AG04449 (cell line): ENCODE measurements around the gene CHN2.

Source experiments
- CTCF ChIA-PET: fragments of 350-600 bp; formaldehyde crosslinking; extraction: SDS; loops from one replicate; lab custom pipeline; 2021; ENCODE audit warnings: antibody characterized with exemption; lab: Yijun Ruan, JAX
- POLR2A ChIA-PET: fragments of 400-600, 350-600 bp; formaldehyde crosslinking; extraction: SDS; loops from one replicate; lab custom pipeline; 2020; ENCODE audit warnings: antibody characterized with exemption, inconsistent platforms; lab: Yijun Ruan, JAX
- DNase-seq: peaks from one replicate; pipeline ENCODE4 v3.0.0-alpha.2; 2010; ENCODE audit warnings: low read depth, low spot score
- H3K4me3 ChIP-seq: 2 replicates; pipeline ENCODE4 v1.5.1; 2011; ENCODE audit warnings: low read depth, mild to moderate bottlenecking, control low read depth, low read length
- CTCF ChIP-seq: IDR thresholded peaks from one replicate; pipeline ENCODE4 v1.5.1; 2011; ENCODE audit warnings: mild to moderate bottlenecking, moderate library complexity, low read length, control low read depth, inconsistent platforms; ENCODE audit not compliant: insufficient read depth; ENCODE audit errors: missing control alignments

Gene CHN2

GRCh38 chr7:29363636-29364425 is 169.3 kb downstream of the CHN2 start:
- no peak overlapping the region for H3K4me3 ChIP-seq
- CTCF ChIA-PET = no interaction called here
- DNase-seq = no peak
- no peak for TF ChIP-seq CTCF
- POLR2A ChIA-PET = no interaction called here

- ChIA-PET POLR2A (no interaction called here), CTCF (no interaction called here)
- no peak for DNase-seq
- no peak overlapping the region for H3K4me3 ChIP-seq
- TF ChIP-seq CTCF = no peak
These were observed 170.1 kb downstream of the CHN2 start for GRCh38 chr7:29364661-29365060.

GRCh38 chr7:29365423-29365822 is 170.8 kb downstream of the CHN2 start:
- no peak overlapping the region for H3K4me3 ChIP-seq
- ChIA-PET POLR2A (no interaction called here), CTCF (no interaction called here)
- no peak for TF ChIP-seq CTCF
- DNase-seq = no peak

- ChIA-PET POLR2A (no interaction called here), CTCF (no interaction called here)
- TF ChIP-seq CTCF = no peak
- no peak for DNase-seq
- no peak overlapping the region for H3K4me3 ChIP-seq
These were observed 173.2 kb downstream of the CHN2 start for GRCh38 chr7:29367784-29368183.

- DNase-seq = no peak
- no peak overlapping the region for H3K4me3 ChIP-seq
- no peak for TF ChIP-seq CTCF
- CTCF ChIA-PET = interaction anchor here (1.4 kb wide), 1 partner anchor 39 kb away, joined by 3 read pairs; no protein-coding TSS in a partner anchor
- POLR2A ChIA-PET = no interaction called here
These were observed 175.4 kb downstream of the CHN2 start for GRCh38 chr7:29369909-29370488.

- no peak for DNase-seq
- POLR2A ChIA-PET = no interaction called here
- no peak for TF ChIP-seq CTCF
- H3K4me3 ChIP-seq = no peak overlapping the region
- CTCF ChIA-PET = interaction anchor here (1.4 kb wide), 1 partner anchor 39 kb away, joined by 3 read pairs; no protein-coding TSS in a partner anchor
These were observed 176.1 kb downstream of the CHN2 start for GRCh38 chr7:29370531-29371314.
